GM10266 (cell line): ENCODE data around the gene SLC13A2.
"Not testable (repeated sequence)": the region's sequence is repeated elsewhere in the genome, so short reads cannot be mapped to it uniquely, and the experiment has no call there.

ENCODE experiments used
- DNase-seq: peaks from one replicate; pipeline ENCODE4 v3.0.0; 2012; ENCODE audit errors: extremely low spot score
- CTCF ChIP-seq: IDR thresholded peaks from 2 replicates; pipeline ENCODE4 v1.5.1; 2012; ENCODE audit warnings: mild to moderate bottlenecking, low read depth; ENCODE audit not compliant: control insufficient read depth, insufficient read depth; ENCODE audit errors: missing control alignments

The SLC13A2 gene

GRCh38 chr17:28446716-28447395 lies 26.6 kb upstream of the SLC13A2 start:
- no peak for TF ChIP-seq CTCF
- DNase-seq: no peak

GRCh38 chr17:28447396-28447760 lies 26.1 kb upstream of the SLC13A2 start:
- no peak for DNase-seq

GRCh38 chr17:28449859-28450258 lies 23.6 kb upstream of the SLC13A2 start:
- no peak for DNase-seq
- TF ChIP-seq CTCF: no peak

More at GRCh38 chr17:28447396-28447760, 26.1 kb upstream of the SLC13A2 start:
- TF ChIP-seq CTCF: no peak

GRCh38 chr17:28457890-28458289 lies 15.6 kb upstream of the SLC13A2 start:
- TF ChIP-seq CTCF: no peak
- DNase-seq: no peak

GRCh38 chr17:28458881-28459280 lies 14.6 kb upstream of the SLC13A2 start:
- not testable (repeated sequence) for DNase-seq

- TF ChIP-seq CTCF: no peak
- DNase-seq: no peak
Measured at GRCh38 chr17:28460901-28461300, 12.5 kb upstream of the SLC13A2 start.

- TF ChIP-seq CTCF: no peak
- DNase-seq: no peak
Measured at GRCh38 chr17:28466001-28466400, 7.4 kb upstream of the SLC13A2 start.
